Measurements from ENCODE around the gene RPP25L. TPM values are rescaled to one million over a fixed set of nuclear protein-coding genes. Genes with fewer than 3 reads are reported as not detected.

RPP25L gene
- total and polyA plus RNA-seq, 2 donors (not counting 1 experiment from before 2014, with no cell fraction given) = 13.5 to 34.3 TPM

DNA sequence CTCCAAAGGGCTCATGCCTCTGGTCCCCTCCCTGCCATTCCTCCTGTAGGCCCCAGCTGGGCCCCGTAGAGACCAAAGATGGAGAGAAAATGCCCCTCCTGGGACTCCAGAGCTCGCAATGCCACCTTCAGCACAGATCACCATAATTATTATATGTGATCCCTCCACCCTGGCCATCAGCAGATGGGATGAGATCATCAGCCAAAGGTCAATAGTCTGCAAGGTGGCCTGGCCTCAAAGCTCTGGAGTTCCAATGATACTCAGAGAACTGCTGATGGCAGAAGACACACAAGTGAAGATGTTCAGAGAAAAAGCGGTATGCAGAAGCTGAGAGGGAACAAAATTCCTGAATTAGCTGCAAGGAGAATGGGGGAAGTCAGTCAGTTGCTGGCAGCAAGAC is 5.0 kb downstream of the RPP25L start:
- DNase-seq (ENCODE audit: low read depth in 2 of 2) = no peak

DNA sequence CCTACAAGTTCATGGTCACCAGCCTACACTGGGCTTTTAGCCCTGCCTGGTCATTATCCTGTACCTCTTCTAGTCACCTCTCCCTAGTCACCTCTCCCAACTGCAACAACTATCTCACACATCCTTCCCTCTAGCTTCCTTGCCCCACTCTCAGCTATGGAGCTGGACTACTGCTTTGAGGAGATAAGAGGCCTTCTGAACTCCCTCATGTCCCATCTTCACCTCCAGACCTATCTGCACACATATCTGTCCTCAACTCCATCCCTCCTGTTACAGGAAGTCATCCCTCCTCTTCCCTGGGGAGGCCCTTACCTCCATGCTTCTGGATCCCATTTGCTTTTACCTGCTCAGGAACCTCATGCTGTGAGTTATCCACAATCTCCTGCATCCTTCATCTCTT is 5.7 kb downstream of the RPP25L start:
- Histone ChIP-seq H4K20me1 (ENCODE audit: control insufficient read depth, extremely low read depth, insufficient read depth, low read length) (peaks cover 2% of the 10 kb centered on the region), H3K4me3 (replicated peaks in 1 of 4; ENCODE audit: control extremely low read depth in 1 of 4, insufficient read depth in 1 of 4, low read depth in 3 of 4, low read length in 4 of 4) (no peak overlapping the region), H3K27me3 (ENCODE audit: control insufficient read depth, insufficient read depth, low read length) (peaks cover 7% of the 10 kb centered on the region), H3K4me1 (ENCODE audit: control insufficient read depth, extremely low read depth, insufficient read depth, low read length) (no peaks in the 10 kb centered on the region), H3K4me2 (ENCODE audit: extremely low read depth, insufficient read depth, low read length) (no peak overlapping the region), H3K9me3 (ENCODE audit: control insufficient read depth, insufficient read depth, low read depth, low read length) (no peaks in the 10 kb centered on the region), H2AFZ (ENCODE audit: low read length) (no peak overlapping the region), H3K27ac (ENCODE audit: insufficient read depth, low read length) (no peak overlapping the region), H3K36me3 (ENCODE audit: control insufficient read depth, insufficient read depth, low read length) (no peaks in the 10 kb centered on the region), H3K79me2 (ENCODE audit: control insufficient read depth, insufficient read depth, low read length) (no peaks in the 10 kb centered on the region), H3K9ac (ENCODE audit: insufficient read depth, low read length) (no peak overlapping the region)
- TF ChIP-seq, protein P1, sequence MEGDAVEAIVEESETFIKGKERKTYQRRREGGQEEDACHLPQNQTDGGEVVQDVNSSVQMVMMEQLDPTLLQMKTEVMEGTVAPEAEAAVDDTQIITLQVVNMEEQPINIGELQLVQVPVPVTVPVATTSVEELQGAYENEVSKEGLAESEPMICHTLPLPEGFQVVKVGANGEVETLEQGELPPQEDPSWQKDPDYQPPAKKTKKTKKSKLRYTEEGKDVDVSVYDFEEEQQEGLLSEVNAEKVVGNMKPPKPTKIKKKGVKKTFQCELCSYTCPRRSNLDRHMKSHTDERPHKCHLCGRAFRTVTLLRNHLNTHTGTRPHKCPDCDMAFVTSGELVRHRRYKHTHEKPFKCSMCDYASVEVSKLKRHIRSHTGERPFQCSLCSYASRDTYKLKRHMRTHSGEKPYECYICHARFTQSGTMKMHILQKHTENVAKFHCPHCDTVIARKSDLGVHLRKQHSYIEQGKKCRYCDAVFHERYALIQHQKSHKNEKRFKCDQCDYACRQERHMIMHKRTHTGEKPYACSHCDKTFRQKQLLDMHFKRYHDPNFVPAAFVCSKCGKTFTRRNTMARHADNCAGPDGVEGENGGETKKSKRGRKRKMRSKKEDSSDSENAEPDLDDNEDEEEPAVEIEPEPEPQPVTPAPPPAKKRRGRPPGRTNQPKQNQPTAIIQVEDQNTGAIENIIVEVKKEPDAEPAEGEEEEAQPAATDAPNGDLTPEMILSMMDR (conservative IDR thresholded peaks at IDR 0.05 in 1 of 2, IDR thresholded peaks at IDR 0.05 in 1 of 2; ENCODE audit: low read depth in 1 of 2, low read length in 2 of 2) = no peak
- TF ChIP-seq EZH2 (IDR thresholded peaks at IDR 0.05; ENCODE audit: low read length, missing control alignments) = no peak
- no peak for DNase-seq (ENCODE audit: low read depth in 2 of 2)

More for the DNA sequence above, 5.0 kb downstream of the RPP25L start:
- Histone ChIP-seq H3K27ac (ENCODE audit: insufficient read depth, low read length) (no peak overlapping the region), H3K9me3 (ENCODE audit: control insufficient read depth, insufficient read depth, low read depth, low read length) (no peaks in the 10 kb centered on the region), H3K79me2 (ENCODE audit: control insufficient read depth, insufficient read depth, low read length) (no peaks in the 10 kb centered on the region), H2AFZ (ENCODE audit: low read length) (no peak overlapping the region), H3K9ac (ENCODE audit: insufficient read depth, low read length) (no peak overlapping the region), H3K4me1 (ENCODE audit: control insufficient read depth, extremely low read depth, insufficient read depth, low read length) (no peaks in the 10 kb centered on the region), H3K4me2 (ENCODE audit: extremely low read depth, insufficient read depth, low read length) (no peak overlapping the region), H4K20me1 (ENCODE audit: control insufficient read depth, extremely low read depth, insufficient read depth, low read length) (peaks cover 2% of the 10 kb centered on the region), H3K4me3 (replicated peaks in 1 of 4; ENCODE audit: control extremely low read depth in 1 of 4, insufficient read depth in 1 of 4, low read depth in 3 of 4, low read length in 4 of 4) (no peak overlapping the region), H3K36me3 (ENCODE audit: control insufficient read depth, insufficient read depth, low read length) (no peaks in the 10 kb centered on the region), H3K27me3 (ENCODE audit: control insufficient read depth, insufficient read depth, low read length) (peaks cover 6% of the 10 kb centered on the region)
- TF ChIP-seq, protein P1 (conservative IDR thresholded peaks at IDR 0.05 in 1 of 2, IDR thresholded peaks at IDR 0.05 in 1 of 2; ENCODE audit: low read depth in 1 of 2, low read length in 2 of 2) = no peak
- no peak for TF ChIP-seq EZH2 (IDR thresholded peaks at IDR 0.05; ENCODE audit: low read length, missing control alignments)

DNA sequence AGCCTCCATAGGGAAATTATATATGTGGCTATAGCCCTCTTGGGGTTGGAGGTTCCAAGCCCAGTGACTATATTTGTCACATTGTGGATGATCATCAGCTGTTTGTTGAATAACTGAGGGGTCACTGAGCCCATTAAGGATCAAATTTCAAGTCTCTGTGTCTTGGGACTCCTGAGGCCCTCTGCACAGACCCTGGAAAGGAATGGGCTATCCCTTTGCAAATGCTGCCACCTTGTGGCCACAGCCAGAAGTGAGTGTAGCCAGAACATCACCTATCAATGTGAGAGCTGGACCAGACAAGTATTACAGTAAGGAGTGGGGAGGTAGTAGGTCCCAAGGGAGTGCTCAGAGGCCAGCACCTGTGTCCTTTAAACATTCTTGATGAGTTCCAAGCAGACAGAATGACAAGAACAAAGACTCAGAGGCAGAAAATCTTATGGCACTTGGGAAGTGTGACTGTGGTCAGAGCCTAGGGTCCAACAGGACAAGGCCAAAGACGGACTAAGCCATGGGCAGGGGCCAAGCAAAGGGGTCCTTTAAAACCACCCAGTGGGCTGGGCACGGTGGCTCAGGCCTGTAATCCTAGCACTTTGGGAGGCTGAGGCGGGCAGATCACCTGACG is 8.2 kb downstream of the RPP25L start:
- H3K9me3 ChIP-seq (ENCODE audit: control insufficient read depth, insufficient read depth, low read depth, low read length) = no peaks in the 10 kb centered on the region
- H3K4me1 ChIP-seq (ENCODE audit: control insufficient read depth, extremely low read depth, insufficient read depth, low read length) = no peaks in the 10 kb centered on the region
- H3K4me2 ChIP-seq (ENCODE audit: extremely low read depth, insufficient read depth, low read length) = no peak overlapping the region
- peaks cover 9% of the 10 kb centered on the region for H3K27me3 ChIP-seq (ENCODE audit: control insufficient read depth, insufficient read depth, low read length)
- H3K27ac ChIP-seq (ENCODE audit: insufficient read depth, low read length) = no peak overlapping the region
- H3K79me2 ChIP-seq (ENCODE audit: control insufficient read depth, insufficient read depth, low read length) = no peaks in the 10 kb centered on the region
- H3K4me3 ChIP-seq (replicated peaks in 1 of 4; ENCODE audit: control extremely low read depth in 1 of 4, insufficient read depth in 1 of 4, low read depth in 3 of 4, low read length in 4 of 4) = no peak overlapping the region
- H3K36me3 ChIP-seq (ENCODE audit: control insufficient read depth, insufficient read depth, low read length) = no peaks in the 10 kb centered on the region
- peaks cover 2% of the 10 kb centered on the region for H4K20me1 ChIP-seq (ENCODE audit: control insufficient read depth, extremely low read depth, insufficient read depth, low read length)
- no peak overlapping the region for H2AFZ ChIP-seq (ENCODE audit: low read length)
- H3K9ac ChIP-seq (ENCODE audit: insufficient read depth, low read length) = no peak overlapping the region
- peak; percentile 50 to 71 for DNase-seq (ENCODE audit: low read depth in 2 of 2)
- no peak for TF ChIP-seq EZH2 (IDR thresholded peaks at IDR 0.05; ENCODE audit: low read length, missing control alignments)
- TF ChIP-seq, protein P1 (conservative IDR thresholded peaks at IDR 0.05 in 1 of 2, IDR thresholded peaks at IDR 0.05 in 1 of 2; ENCODE audit: low read depth in 1 of 2, low read length in 2 of 2) = peak; percentile 87 to 94

Measured in fibroblast of lung (primary cell).